Measurements from ENCODE around the gene NET1.

The NET1 gene

GRCh38 chr10:5456563-5456962 is 44.2 kb downstream of the NET1 start:
- no peak overlapping the region for H3K4me3 ChIP-seq (ENCODE audit: low read length)
- no peak for TF ChIP-seq CTCF (IDR thresholded peaks at IDR 0.05; ENCODE audit: insufficient read depth, low read depth, low read length, missing control alignments)
- DNase-seq (ENCODE audit: low read depth): no peak

- H3K4me3 ChIP-seq (ENCODE audit: low read length): no peak overlapping the region
- DNase-seq (ENCODE audit: low read depth): no peak
- no peak for TF ChIP-seq CTCF (IDR thresholded peaks at IDR 0.05; ENCODE audit: insufficient read depth, low read depth, low read length, missing control alignments)
Measured at GRCh38 chr10:5457741-5458140, 45.4 kb downstream of the NET1 start.

- no peak for TF ChIP-seq CTCF (IDR thresholded peaks at IDR 0.05; ENCODE audit: insufficient read depth, low read depth, low read length, missing control alignments)
- H3K4me3 ChIP-seq (ENCODE audit: low read length): no peak overlapping the region
- DNase-seq (ENCODE audit: low read depth): no peak
Measured at GRCh38 chr10:5458425-5458824, 46.1 kb downstream of the NET1 start.

- no peak for DNase-seq (ENCODE audit: low read depth)
- H3K4me3 ChIP-seq (ENCODE audit: low read length): no peak overlapping the region
- no peak for TF ChIP-seq CTCF (IDR thresholded peaks at IDR 0.05; ENCODE audit: insufficient read depth, low read depth, low read length, missing control alignments)
Measured at GRCh38 chr10:5458949-5459747, 46.8 kb downstream of the NET1 start.

- TF ChIP-seq CTCF (IDR thresholded peaks at IDR 0.05; ENCODE audit: insufficient read depth, low read depth, low read length, missing control alignments): no peak
- no peak for DNase-seq (ENCODE audit: low read depth)
- no peak overlapping the region for H3K4me3 ChIP-seq (ENCODE audit: low read length)
Measured at GRCh38 chr10:5460468-5461202, 48.3 kb downstream of the NET1 start.

- no peak for TF ChIP-seq CTCF (IDR thresholded peaks at IDR 0.05; ENCODE audit: insufficient read depth, low read depth, low read length, missing control alignments)
- H3K4me3 ChIP-seq (ENCODE audit: low read length): no peak overlapping the region
- no peak for DNase-seq (ENCODE audit: low read depth)
Measured at GRCh38 chr10:5461203-5461588, 48.8 kb downstream of the NET1 start.
